Endodermal cell (in vitro differentiated cells): ENCODE measurements around the gene STPG1. TPM values are rescaled to one million over a fixed set of nuclear protein-coding genes. Genes with fewer than 3 reads are reported as not detected.
A peak's percentile ranks its signal among the peaks of the same experiment; 100 is the strongest.

Source experiments
- DNase-seq: peaks from one replicate; pipeline ENCODE4 v3.0.0-alpha.2; 2017
- H3K27ac ChIP-seq: 2 replicates; pipeline ENCODE4 v1.5.1; 2013; ENCODE audit warnings: mild to moderate bottlenecking, low read depth, low read length, moderate library complexity
- H3K27me3 ChIP-seq: 2 replicates; pipeline ENCODE4 v1.6.1; 2013; ENCODE audit warnings: mild to moderate bottlenecking, low read length, moderate library complexity; ENCODE audit not compliant: insufficient read depth, control insufficient read depth, poor library complexity, severe bottlenecking
- H3K36me3 ChIP-seq: 2 replicates; pipeline ENCODE4 v1.7.0; 2013; ENCODE audit warnings: mild to moderate bottlenecking, low read length, moderate library complexity; ENCODE audit not compliant: control insufficient read depth, insufficient read depth
- H3K4me1 ChIP-seq: one replicate; pipeline ENCODE4 v1.7.0; 2013; ENCODE audit warnings: low read length; ENCODE audit not compliant: control insufficient read depth, insufficient read depth
- H3K4me3 ChIP-seq: 2 replicates; pipeline ENCODE4 v1.5.1; 2013; ENCODE audit warnings: mild to moderate bottlenecking, low read length, moderate library complexity
- H3K9ac ChIP-seq: 2 replicates; pipeline ENCODE4 v1.6.1; 2013; ENCODE audit warnings: mild to moderate bottlenecking, low read length, moderate library complexity; ENCODE audit not compliant: poor library complexity, severe bottlenecking; ENCODE audit errors: extremely low read depth
- H3K9me3 ChIP-seq: 2 replicates; pipeline ENCODE4 v1.6.1; 2013; ENCODE audit warnings: mild to moderate bottlenecking, low read length, moderate library complexity; ENCODE audit not compliant: control insufficient read depth
- H3K27ac Mint-ChIP-seq: 2 replicates; pipeline ENCODE4 v1.8.0; 2020; ENCODE audit warnings: mixed read lengths
- H3K27me3 Mint-ChIP-seq: 2 replicates; pipeline ENCODE4 v1.8.0; 2021; ENCODE audit warnings: mild to moderate bottlenecking, mixed read lengths; ENCODE audit not compliant: insufficient read depth
- H3K36me3 Mint-ChIP-seq: 2 replicates; pipeline ENCODE4 v1.8.0; 2020; ENCODE audit warnings: low read depth, mixed read lengths
- H3K4me1 Mint-ChIP-seq: 2 replicates; pipeline ENCODE4 v1.8.0; 2020; ENCODE audit warnings: mixed read lengths
- H3K4me3 Mint-ChIP-seq: 2 replicates; pipeline ENCODE4 v1.8.0; 2020; ENCODE audit warnings: mild to moderate bottlenecking, moderate library complexity, mixed read lengths
- H3K9me3 Mint-ChIP-seq: 2 replicates; pipeline ENCODE4 v1.8.0; 2020; ENCODE audit warnings: mild to moderate bottlenecking, mixed read lengths
- CTCF ChIP-seq: fragments of 200-600 bp; sonication (generic); conservative IDR thresholded peaks from 2 replicates; pipeline ENCODE4 v1.5.0; 2021; ENCODE audit warnings: antibody characterized with exemption, mild to moderate bottlenecking
- WGBS, 2 experiments: methylation state at CpG; one replicate each; pipeline versions ENCODE4 v1.1.5 to v1.1.7; 2013; ENCODE audit warnings: missing lambda C conversion rate in 2 of 2, mixed read lengths in 1 of 2; ENCODE audit not compliant: insufficient coverage in 1 of 2, insufficient read length in 1 of 2; 5-methylcytosine and 5-hydroxymethylcytosine counted together
- total RNA-seq, 2 donors: library from RNA; stranded (reverse); fragmentation: NEBNext Ultra II Directional in 1 of 2; extraction: Animal tissue kit (Norgen Biotek cat#: 25700) in 1 of 2; gene quantifications; 2 replicates in 1 of 2; 3 replicates in 1 of 2; pipeline ENCODE4 v1.2.1, GENCODE V29; 2021

STPG1 gene
- total RNA-seq, 2 donors from 2014 or later, result 16.6 to 16.9 TPM

DNA sequence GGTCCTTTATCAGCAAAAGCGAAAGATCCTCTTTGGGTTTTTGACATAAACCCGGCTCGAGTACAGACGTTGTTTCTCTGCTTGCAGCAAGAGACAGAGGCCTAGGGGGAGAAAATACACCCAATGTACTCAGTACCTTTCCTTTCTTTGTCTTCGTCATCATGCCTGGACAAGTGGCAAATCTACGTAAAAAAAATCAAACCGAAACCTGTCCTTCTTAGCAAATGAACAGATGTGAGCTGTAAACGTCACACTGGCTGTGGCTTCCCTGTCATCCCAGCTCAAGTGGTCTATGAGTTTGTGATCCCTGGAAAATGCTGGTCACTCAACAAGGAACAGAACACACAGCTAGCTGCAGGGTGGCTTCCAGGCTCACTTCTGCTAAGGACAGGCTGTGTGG is 39.9 kb downstream of the STPG1 start:
- H3K4me1 Mint-ChIP-seq, result peaks cover 25% of the 10 kb centered on the region
- H3K9me3 Mint-ChIP-seq, result no peaks in the 10 kb centered on the region
- no peak overlapping the region for H3K4me3 Mint-ChIP-seq
- no peak for DNase-seq
- Histone ChIP-seq H3K9ac (no peak overlapping the region), H3K4me3 (no peak overlapping the region), H3K4me1 (peaks cover 4% of the 10 kb centered on the region), H3K27me3 (no peaks in the 10 kb centered on the region), H3K9me3 (no peaks in the 10 kb centered on the region), H3K27ac (no peak overlapping the region), H3K36me3 (peaks cover 2% of the 10 kb centered on the region)
- H3K27me3 Mint-ChIP-seq, result no peaks in the 10 kb centered on the region
- 88 to 89% methylated on average over 5 to 8 of the region's 8 CpGs for WGBS, 2 experiments
- TF ChIP-seq CTCF, result no peak
- peak overlapping the region; percentile 67 for H3K27ac Mint-ChIP-seq
- peaks cover 7% of the 10 kb centered on the region for H3K36me3 Mint-ChIP-seq

- 95 to 100% methylated on average over 3 to 7 of the region's 7 CpGs for WGBS, 2 experiments
- Histone ChIP-seq H3K36me3 (no peaks in the 10 kb centered on the region), H3K27ac (no peak overlapping the region), H3K4me3 (no peak overlapping the region), H3K9ac (no peak overlapping the region), H3K4me1 (peaks cover 4% of the 10 kb centered on the region), H3K27me3 (no peaks in the 10 kb centered on the region), H3K9me3 (no peaks in the 10 kb centered on the region)
- H3K36me3 Mint-ChIP-seq, result peaks cover 7% of the 10 kb centered on the region
- no peak for DNase-seq
- no peak overlapping the region for H3K4me3 Mint-ChIP-seq
- H3K27me3 Mint-ChIP-seq, result no peaks in the 10 kb centered on the region
- no peaks in the 10 kb centered on the region for H3K9me3 Mint-ChIP-seq
- peaks cover 25% of the 10 kb centered on the region for H3K4me1 Mint-ChIP-seq
- no peak overlapping the region for H3K27ac Mint-ChIP-seq
- TF ChIP-seq CTCF, result no peak
Measured at GRCh38 chr1:24373044-24373443, 40.5 kb downstream of the STPG1 start.

- Mint-ChIP-seq H3K4me1 (peaks cover 20% of the 10 kb centered on the region), H3K36me3 (peaks cover 8% of the 10 kb centered on the region), H3K27me3 (no peaks in the 10 kb centered on the region), H3K4me3 (no peak overlapping the region), H3K27ac (no peak overlapping the region), H3K9me3 (no peaks in the 10 kb centered on the region)
- H3K36me3 ChIP-seq, result no peaks in the 10 kb centered on the region
- H3K27ac ChIP-seq, result no peak overlapping the region
- no peak for TF ChIP-seq CTCF
- H3K4me1 ChIP-seq, result peaks cover under 1% of the 10 kb centered on the region
- no peak overlapping the region for H3K4me3 ChIP-seq
- DNase-seq, result no peak
- no peaks in the 10 kb centered on the region for H3K9me3 ChIP-seq
- H3K9ac ChIP-seq, result no peak overlapping the region
- no peaks in the 10 kb centered on the region for H3K27me3 ChIP-seq
- WGBS, 2 experiments, result 89 to 100% methylated on average over 4 of the region's 4 CpGs
Measured at GRCh38 chr1:24369801-24370200, 43.8 kb downstream of the STPG1 start.
